PC-9 (cell line): Measurements from ENCODE around the gene NXN.

Experiments
- EZH2 ChIP-seq: fragments of 200-600 bp; sonication (generic); IDR thresholded peaks from 2 replicates; pipeline ENCODE4 v1.8.0; 2017; ENCODE audit warnings: antibody characterized with exemption, low read depth
- TF ChIP-seq, protein P1 (sequence below): fragments of 200-600 bp; sonication (generic); conservative IDR thresholded peaks from 2 replicates; pipeline ENCODE4 v1.6.1; 2017; ENCODE audit warnings: mixed run types, antibody characterized with exemption, mild to moderate bottlenecking, moderate library complexity

DNA sequence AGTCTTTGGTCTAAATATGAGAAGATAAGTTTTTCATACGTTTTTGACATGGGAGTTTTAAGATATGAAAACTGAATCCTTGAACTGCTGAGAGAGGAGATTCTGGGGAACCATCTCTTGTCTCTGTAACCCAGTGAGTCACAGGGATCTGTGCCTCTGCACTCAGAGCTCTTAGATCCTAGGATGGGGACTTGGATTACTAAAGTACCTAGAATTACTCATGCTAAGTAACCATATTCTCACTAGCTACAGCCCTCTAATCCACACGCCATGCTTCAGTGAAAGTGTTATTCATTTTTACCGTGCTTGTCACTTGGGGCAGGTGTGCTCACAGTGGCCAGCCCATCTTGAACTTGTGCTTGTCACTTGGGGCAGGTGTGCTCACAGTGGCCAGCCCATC, 195.4 kb downstream of the NXN start:
- TF ChIP-seq, protein P1, sequence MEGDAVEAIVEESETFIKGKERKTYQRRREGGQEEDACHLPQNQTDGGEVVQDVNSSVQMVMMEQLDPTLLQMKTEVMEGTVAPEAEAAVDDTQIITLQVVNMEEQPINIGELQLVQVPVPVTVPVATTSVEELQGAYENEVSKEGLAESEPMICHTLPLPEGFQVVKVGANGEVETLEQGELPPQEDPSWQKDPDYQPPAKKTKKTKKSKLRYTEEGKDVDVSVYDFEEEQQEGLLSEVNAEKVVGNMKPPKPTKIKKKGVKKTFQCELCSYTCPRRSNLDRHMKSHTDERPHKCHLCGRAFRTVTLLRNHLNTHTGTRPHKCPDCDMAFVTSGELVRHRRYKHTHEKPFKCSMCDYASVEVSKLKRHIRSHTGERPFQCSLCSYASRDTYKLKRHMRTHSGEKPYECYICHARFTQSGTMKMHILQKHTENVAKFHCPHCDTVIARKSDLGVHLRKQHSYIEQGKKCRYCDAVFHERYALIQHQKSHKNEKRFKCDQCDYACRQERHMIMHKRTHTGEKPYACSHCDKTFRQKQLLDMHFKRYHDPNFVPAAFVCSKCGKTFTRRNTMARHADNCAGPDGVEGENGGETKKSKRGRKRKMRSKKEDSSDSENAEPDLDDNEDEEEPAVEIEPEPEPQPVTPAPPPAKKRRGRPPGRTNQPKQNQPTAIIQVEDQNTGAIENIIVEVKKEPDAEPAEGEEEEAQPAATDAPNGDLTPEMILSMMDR = no peak
- no peak for TF ChIP-seq EZH2
